IMR-90 (cell line): ENCODE data around the gene FITM1. TPM values are rescaled to one million over a fixed set of nuclear protein-coding genes. Genes with fewer than 3 reads are reported as not detected.

Experiments
- ATAC-seq: fragments of 200-7000 bp; cut with Tn5 transposase; 2 replicates; pipeline ENCODE4 v1.9.1; 2020; ENCODE audit warnings: low read depth, mild to moderate bottlenecking, moderate library complexity
- BruUV-seq: library from RNA; stranded (reverse); fragments of 400-500 nt; replicated peaks from 2 replicates; lab custom pipeline; 2021; lab: Mats Ljungman, UMichigan
- CTCF ChIA-PET: fragments of 300-600 bp; formaldehyde crosslinking; extraction: SDS; loops from one replicate; lab custom pipeline; 2021; ENCODE audit warnings: antibody characterized with exemption; lab: Yijun Ruan, JAX
- POLR2A ChIA-PET: fragments of 300-600 bp; sonication (Branson Sonifier 250); formaldehyde crosslinking; loops from one replicate; lab custom pipeline; 2022; ENCODE audit warnings: antibody characterized with exemption; ENCODE audit not compliant: unreplicated experiment; lab: Charles Lee
- DNase-seq: peaks from one replicate; pipeline ENCODE4 v3.0.0; 2013
- H2AFZ ChIP-seq: replicated peaks from 2 replicates; pipeline ENCODE3; 2013; ENCODE audit warnings: low read length, mild to moderate bottlenecking; ENCODE audit not compliant: poor library complexity
- H2AK5ac ChIP-seq: 2 replicates; pipeline ENCODE4 v1.6.1; 2013; ENCODE audit warnings: low read depth, low read length, inconsistent platforms
- H2AK9ac ChIP-seq: replicated peaks from 2 replicates; pipeline ENCODE3; 2013; ENCODE audit warnings: mild to moderate bottlenecking, low read depth, low read length, moderate library complexity; ENCODE audit not compliant: poor library complexity
- H2BK120ac ChIP-seq: 2 replicates; pipeline ENCODE4 v1.6.1; 2013; ENCODE audit warnings: low read depth, low read length, inconsistent platforms
- H2BK15ac ChIP-seq: 3 replicates; pipeline ENCODE4 v1.6.1; 2013; ENCODE audit warnings: low read depth, low read length, inconsistent platforms
- H2BK20ac ChIP-seq: 2 replicates; pipeline ENCODE4 v1.6.1; 2013; ENCODE audit warnings: low read depth, mild to moderate bottlenecking, inconsistent platforms, low read length, moderate library complexity
- H2BK5ac ChIP-seq: 2 replicates; pipeline ENCODE4 v1.6.1; 2013; ENCODE audit warnings: mild to moderate bottlenecking, low read depth, low read length, inconsistent platforms; ENCODE audit not compliant: poor library complexity, severe bottlenecking
- H3K14ac ChIP-seq: replicated peaks from 2 replicates; pipeline ENCODE4 v1.6.1; 2013; ENCODE audit warnings: low read depth, low read length, inconsistent platforms
- H3K18ac ChIP-seq: 2 replicates; pipeline ENCODE4 v1.6.1; 2013; ENCODE audit warnings: low read depth, low read length, control low read depth
- H3K23ac ChIP-seq: 2 replicates; pipeline ENCODE4 v1.6.1; 2013; ENCODE audit warnings: low read depth, low read length, inconsistent platforms
- H3K27ac ChIP-seq: 2 replicates; pipeline ENCODE4 v1.5.1; 2013; ENCODE audit warnings: mild to moderate bottlenecking, control low read depth, low read length; ENCODE audit not compliant: insufficient read depth
- H3K27me3 ChIP-seq: 2 replicates; pipeline ENCODE4 v1.6.1; 2013; ENCODE audit warnings: low read length; ENCODE audit not compliant: control insufficient read depth, insufficient read depth
- H3K36me3 ChIP-seq: 2 replicates; pipeline ENCODE4 v1.6.1; 2013; ENCODE audit warnings: low read length, mixed read lengths; ENCODE audit not compliant: control insufficient read depth, insufficient read depth
- H3K4ac ChIP-seq: 2 replicates; pipeline ENCODE4 v1.6.1; 2013; ENCODE audit warnings: low read depth, low read length, inconsistent platforms
- H3K4me1 ChIP-seq: 2 replicates; pipeline ENCODE4 v1.6.1; 2013; ENCODE audit warnings: low read length, mixed read lengths; ENCODE audit not compliant: control insufficient read depth, insufficient read depth
- H3K4me2 ChIP-seq: 2 replicates; pipeline ENCODE4 v1.6.1; 2013; ENCODE audit warnings: low read depth, mild to moderate bottlenecking, control low read depth, low read length, moderate library complexity
- H3K4me3 ChIP-seq: 2 replicates; pipeline ENCODE4 v1.5.1; 2013; ENCODE audit warnings: low read depth, mild to moderate bottlenecking, control low read depth, low read length, moderate library complexity; ENCODE audit not compliant: insufficient read depth
- H3K56ac ChIP-seq: 2 replicates; pipeline ENCODE4 v1.6.1; 2013; ENCODE audit warnings: low read length, inconsistent platforms; ENCODE audit not compliant: insufficient read depth; ENCODE audit errors: extremely low read depth
- H3K79me1 ChIP-seq, 2 experiments: 2 replicates each; pipeline ENCODE4 v1.6.1; 2013; ENCODE audit warnings: low read length in 2 of 2, inconsistent platforms in 1 of 2, low read depth in 1 of 2
- H3K9ac ChIP-seq: 2 replicates; pipeline ENCODE4 v1.6.1; 2013; ENCODE audit warnings: low read depth, low read length, control low read depth
- H3K9me1 ChIP-seq: 2 replicates; pipeline ENCODE4 v1.6.1; 2013; ENCODE audit warnings: low read length, inconsistent platforms; ENCODE audit not compliant: insufficient read depth
- H3K9me3 ChIP-seq: 2 replicates; pipeline ENCODE4 v1.6.1; 2013; ENCODE audit warnings: low read length; ENCODE audit not compliant: control insufficient read depth, insufficient read depth
- H4K20me1 ChIP-seq: 2 replicates; pipeline ENCODE4 v1.6.1; 2013; ENCODE audit warnings: low read length, inconsistent platforms; ENCODE audit not compliant: insufficient read depth
- H4K5ac ChIP-seq: 2 replicates; pipeline ENCODE4 v1.6.1; 2013; ENCODE audit warnings: mild to moderate bottlenecking, low read depth, low read length, control low read depth
- H4K8ac ChIP-seq, 2 experiments: 2 replicates each; pipeline ENCODE4 v1.6.1; 2013; ENCODE audit warnings: low read depth in 2 of 2, low read length in 2 of 2, control low read depth in 1 of 2, inconsistent platforms in 1 of 2
- H4K91ac ChIP-seq: 2 replicates; pipeline ENCODE4 v1.6.1; 2013; ENCODE audit warnings: low read depth, low read length, inconsistent platforms; ENCODE audit not compliant: insufficient read depth
- BHLHE40 ChIP-seq: fragments of 150-350 bp; IDR thresholded peaks from 2 replicates; pipeline ENCODE4 v1.6.1; 2016; ENCODE audit warnings: mild to moderate bottlenecking, low read depth, low read length
- CEBPB ChIP-seq: IDR thresholded peaks from 2 replicates; pipeline ENCODE4 v1.6.1; 2012; ENCODE audit warnings: low read depth, low read length, improper control_type of control experiment
- CHD1 ChIP-seq: IDR thresholded peaks from 2 replicates; pipeline ENCODE4 v1.6.1; 2012; ENCODE audit warnings: low read depth, low read length, improper control_type of control experiment
- CTCF ChIP-seq: conservative IDR thresholded peaks from 2 replicates; pipeline ENCODE4 v1.5.1; 2012; ENCODE audit warnings: mild to moderate bottlenecking, low read depth, low read length, improper control_type of control experiment
- FOS ChIP-seq: fragments of 150-350 bp; IDR thresholded peaks from 2 replicates; pipeline ENCODE4 v1.6.1; 2016; ENCODE audit warnings: low read depth, low read length
- MAFK ChIP-seq: IDR thresholded peaks from 2 replicates; pipeline ENCODE4 v1.6.1; 2012; ENCODE audit warnings: low read depth, low read length, improper control_type of control experiment
- MAZ ChIP-seq: IDR thresholded peaks from 2 replicates; pipeline ENCODE4 v1.6.1; 2012; ENCODE audit warnings: low read depth, mild to moderate bottlenecking, low read length, improper control_type of control experiment, moderate library complexity, borderline replicate concordance
- MXI1 ChIP-seq: IDR thresholded peaks from 2 replicates; pipeline ENCODE4 v1.6.1; 2012; ENCODE audit warnings: low read depth, mild to moderate bottlenecking, low read length, moderate library complexity, borderline replicate concordance
- NFE2L2 ChIP-seq: fragments of 150-350 bp; IDR thresholded peaks from 2 replicates; pipeline ENCODE4 v1.6.1; 2016; ENCODE audit warnings: low read depth, mild to moderate bottlenecking, low read length
- POLR2A ChIP-seq: IDR thresholded peaks from 2 replicates; pipeline ENCODE4 v1.6.1; 2012; ENCODE audit warnings: mild to moderate bottlenecking, low read depth, low read length
- RAD21 ChIP-seq: IDR thresholded peaks from 2 replicates; pipeline ENCODE4 v1.6.1; 2012; ENCODE audit warnings: low read length, improper control_type of control experiment
- RCOR1 ChIP-seq: IDR thresholded peaks from 2 replicates; pipeline ENCODE4 v1.6.1; 2012; ENCODE audit warnings: mild to moderate bottlenecking, low read length, improper control_type of control experiment; ENCODE audit not compliant: insufficient replicate concordance
- RFX5 ChIP-seq: IDR thresholded peaks from 2 replicates; pipeline ENCODE4 v1.8.0; 2012; ENCODE audit warnings: low read depth, mild to moderate bottlenecking, low read length, moderate library complexity
- SMC3 ChIP-seq: fragments of 150-350 bp; IDR thresholded peaks from 2 replicates; pipeline ENCODE4 v1.6.1; 2016; ENCODE audit warnings: low read depth, mild to moderate bottlenecking, antibody characterized with exemption, low read length, moderate library complexity
- USF2 ChIP-seq: fragments of 150-350 bp; IDR thresholded peaks from 2 replicates; pipeline ENCODE4 v1.6.1; 2017; ENCODE audit warnings: mild to moderate bottlenecking, antibody characterized with exemption, low read length, low read depth
- WGBS, 2 experiments: methylation state at CpG; one replicate each; pipeline versions ENCODE4 v1.1.5 to v1.1.7; 2013; ENCODE audit warnings: missing lambda C conversion rate in 2 of 2; ENCODE audit not compliant: insufficient read length in 1 of 2; ENCODE audit errors: extremely low coverage in 2 of 2; 5-methylcytosine and 5-hydroxymethylcytosine counted together
- dilution Hi-C: fragments of 300-500 bp; cut with HindIII; formaldehyde crosslinking; loops from one replicate; pipeline ENCODE4 v1.14.3; 2018; ENCODE audit warnings: low sequenced_read_pairs; ENCODE audit not compliant: unreplicated experiment
- in situ Hi-C: fragments of 300-500 bp; cut with MboI; formaldehyde crosslinking; loops from 3 replicates; pipeline ENCODE4 v1.14.3; 2019; ENCODE audit warnings: low sequenced_read_pairs, inconsistent platforms, mixed read lengths
- intact Hi-C: fragments of 100-400 bp; cut with micrococcal nuclease; formaldehyde crosslinking; loops from 2 replicates; pipeline ENCODE4 v1.10.0; 2022
- polyA plus RNA-seq, 3 experiments: library from polyadenylated mRNA; depleted of rRNA; stranded (reverse); fragments of >200 nt; gene quantifications; 2 replicates each; pipeline ENCODE4 v1.2.3, GENCODE V29; 2012; ENCODE audit warnings: low replicate concordance in 1 of 3
- total RNA-seq: library from RNA; depleted of rRNA; stranded (reverse); fragments of >200 nt; gene quantifications from 2 replicates; pipeline ENCODE4 v1.2.3, GENCODE V29; 2012
- TF ChIP-seq, protein P1 (sequence below): fragments of 150-350 bp; IDR thresholded peaks from 2 replicates; pipeline ENCODE4 v1.6.1; 2016; ENCODE audit warnings: low read depth, mild to moderate bottlenecking, low read length, moderate library complexity, borderline replicate concordance

Gene FITM1
- total and polyA plus RNA-seq, 2 of the 4 experiments (the other 2 are of a cell fraction): not detected

DNA sequence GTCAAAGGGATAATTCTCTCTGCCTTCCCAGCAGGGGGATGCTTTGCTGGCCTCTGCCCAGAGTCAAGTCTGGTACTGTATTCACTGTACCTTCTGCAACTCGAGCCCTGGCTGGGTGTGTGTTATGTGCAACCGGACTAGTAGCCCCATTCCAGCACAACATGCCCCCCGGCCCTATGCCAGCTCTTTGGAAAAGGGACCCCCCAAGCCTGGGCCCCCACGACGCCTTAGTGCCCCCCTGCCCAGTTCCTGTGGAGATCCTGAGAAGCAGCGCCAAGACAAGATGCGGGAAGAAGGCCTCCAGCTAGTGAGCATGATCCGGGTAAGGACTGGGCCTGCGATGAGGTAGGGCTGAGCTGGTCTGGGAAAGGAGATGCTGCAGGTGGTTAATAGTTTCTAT lies 20.1 kb downstream of the FITM1 start:
- Histone ChIP-seq H4K20me1 (peaks cover 10% of the 10 kb centered on the region), H3K9me1 (no peaks in the 10 kb centered on the region), H2AFZ (no peak overlapping the region), H3K27ac (no peak overlapping the region), H3K27me3 (no peaks in the 10 kb centered on the region), H4K91ac (no peak overlapping the region), H3K4me2 (no peak overlapping the region), H3K14ac (no peak overlapping the region), H3K56ac (no peak overlapping the region), H3K18ac (no peak overlapping the region), H3K4ac (no peak overlapping the region), H2AK5ac (no peak overlapping the region), H3K4me1 (peaks cover 5% of the 10 kb centered on the region), H2BK20ac (no peak overlapping the region), H3K9ac (no peak overlapping the region), H3K36me3 (peaks cover 48% of the 10 kb centered on the region), H3K23ac (no peak overlapping the region), H3K9me3 (no peaks in the 10 kb centered on the region), H2BK120ac (no peak overlapping the region), H2BK5ac (no peak overlapping the region), H3K79me1 (peaks cover 23 to 48% of the 10 kb centered on the region in 2 experiments), H4K8ac (no peak overlapping the region), H2BK15ac (no peak overlapping the region), H2AK9ac (no peak overlapping the region), H3K4me3 (no peak overlapping the region), H4K5ac (no peak overlapping the region)
- POLR2A ChIA-PET: no interaction called here
- dilution Hi-C loops (no loop called here), in situ Hi-C loops (no loop called here), intact Hi-C loops (no loop called here)
- ATAC-seq (no peak), DNase-seq (no peak)
- no peak for TF ChIP-seq RFX5
- TF ChIP-seq, protein P1, sequence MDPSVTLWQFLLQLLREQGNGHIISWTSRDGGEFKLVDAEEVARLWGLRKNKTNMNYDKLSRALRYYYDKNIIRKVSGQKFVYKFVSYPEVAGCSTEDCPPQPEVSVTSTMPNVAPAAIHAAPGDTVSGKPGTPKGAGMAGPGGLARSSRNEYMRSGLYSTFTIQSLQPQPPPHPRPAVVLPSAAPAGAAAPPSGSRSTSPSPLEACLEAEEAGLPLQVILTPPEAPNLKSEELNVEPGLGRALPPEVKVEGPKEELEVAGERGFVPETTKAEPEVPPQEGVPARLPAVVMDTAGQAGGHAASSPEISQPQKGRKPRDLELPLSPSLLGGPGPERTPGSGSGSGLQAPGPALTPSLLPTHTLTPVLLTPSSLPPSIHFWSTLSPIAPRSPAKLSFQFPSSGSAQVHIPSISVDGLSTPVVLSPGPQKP: no peak
- TF ChIP-seq RAD21: no peak
- no peak for TF ChIP-seq RCOR1
- TF ChIP-seq USF2: no peak
- TF ChIP-seq MAFK: no peak
- TF ChIP-seq FOS: no peak
- TF ChIP-seq CHD1: no peak
- no peak for TF ChIP-seq MAZ
- TF ChIP-seq MXI1: no peak
- TF ChIP-seq CEBPB: no peak
- no peak for TF ChIP-seq NFE2L2
- TF ChIP-seq POLR2A: no peak
- TF ChIP-seq BHLHE40: no peak
- TF ChIP-seq CTCF: no peak
- no peak for TF ChIP-seq SMC3
- no TSS peak for BruUV-seq
- WGBS, 2 experiments: 100% methylated on average over 5 of the region's 9 CpGs; no CpG with 5 or more reads in 1 of the 2 experiments
- CTCF ChIA-PET: interaction anchor here (4.3 kb wide), 1 partner anchor 10 kb away, joined by 14 read pairs; the partner anchor contains the start of gene IRF9
